BLaER1 (cell line): Measurements from ENCODE around the gene TPTE2.

ENCODE experiments used
- H3K27ac ChIP-seq: shearing (Covaris generic); formaldehyde crosslinking; 2 replicates; pipeline ENCODE4 v1.8.1; 2022
- H3K27me3 ChIP-seq: shearing (Covaris generic); formaldehyde crosslinking; 2 replicates; pipeline ENCODE4 v1.8.1; 2022
- H3K36me3 ChIP-seq: shearing (Covaris generic); formaldehyde crosslinking; 2 replicates; pipeline ENCODE4 v1.8.1; 2022
- H3K4me1 ChIP-seq: shearing (Covaris generic); formaldehyde crosslinking; 2 replicates; pipeline ENCODE4 v1.8.1; 2022
- H3K4me2 ChIP-seq: shearing (Covaris generic); formaldehyde crosslinking; 2 replicates; pipeline ENCODE4 v1.8.1; 2022
- H3K4me3 ChIP-seq: shearing (Covaris generic); formaldehyde crosslinking; 2 replicates; pipeline ENCODE4 v1.8.1; 2022
- H3K9ac ChIP-seq: shearing (Covaris generic); formaldehyde crosslinking; 2 replicates; pipeline ENCODE4 v1.8.1; 2022
- H3K9me3 ChIP-seq: shearing (Covaris generic); formaldehyde crosslinking; 2 replicates; pipeline ENCODE4 v1.8.1; 2022
- H4K20me1 ChIP-seq: shearing (Covaris generic); formaldehyde crosslinking; 2 replicates; pipeline ENCODE4 v1.8.1; 2022
- Cebpa-rat ChIP-seq: shearing (Covaris generic); IDR thresholded peaks from 2 replicates; pipeline ENCODE4 v1.8.1; 2022

The TPTE2 gene

DNA sequence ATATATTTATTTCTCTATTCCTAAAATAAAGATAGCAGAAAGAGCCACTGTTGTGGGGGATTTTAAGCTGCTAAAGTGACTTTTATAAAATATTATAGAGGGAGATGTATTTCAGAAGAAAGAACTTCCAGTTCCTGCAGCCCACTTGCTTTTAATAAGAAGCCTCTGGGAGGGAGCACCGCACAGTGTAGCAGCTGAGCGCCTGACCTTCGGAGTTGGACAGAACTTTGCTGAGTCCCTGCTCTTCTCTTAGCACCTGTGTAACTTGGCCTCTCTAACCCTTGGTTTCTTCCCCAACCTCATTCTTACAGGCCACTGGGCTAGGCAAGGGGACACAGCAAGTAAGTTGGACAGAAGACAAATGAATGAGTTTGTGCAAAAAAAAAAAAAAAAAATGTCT, 34.8 kb upstream of the TPTE2 start:
- H3K36me3 ChIP-seq: no peaks in the 10 kb centered on the region
- H3K27me3 ChIP-seq: no peaks in the 10 kb centered on the region
- no peak overlapping the region for H3K9ac ChIP-seq
- H3K4me1 ChIP-seq: peaks cover 13% of the 10 kb centered on the region; the same call in 1 of the 2 replicates
- no peak overlapping the region for H3K4me2 ChIP-seq
- no peak for TF ChIP-seq Cebpa-rat
- no peaks in the 10 kb centered on the region for H4K20me1 ChIP-seq
- no peak overlapping the region for H3K27ac ChIP-seq
- no peak overlapping the region for H3K4me3 ChIP-seq
- no peaks in the 10 kb centered on the region for H3K9me3 ChIP-seq

GRCh38 chr13:19592657-19593180, 31.4 kb upstream of the TPTE2 start:
- H3K27me3 ChIP-seq: no peaks in the 10 kb centered on the region
- H3K4me1 ChIP-seq: peaks cover 13% of the 10 kb centered on the region; the same call in 1 of the 2 replicates
- no peak overlapping the region for H3K27ac ChIP-seq
- no peaks in the 10 kb centered on the region for H3K9me3 ChIP-seq
- no peak for TF ChIP-seq Cebpa-rat
- H3K9ac ChIP-seq: no peak overlapping the region
- H3K4me3 ChIP-seq: no peak overlapping the region
- H4K20me1 ChIP-seq: no peaks in the 10 kb centered on the region
- H3K4me2 ChIP-seq: no peak overlapping the region
- H3K36me3 ChIP-seq: no peaks in the 10 kb centered on the region

DNA sequence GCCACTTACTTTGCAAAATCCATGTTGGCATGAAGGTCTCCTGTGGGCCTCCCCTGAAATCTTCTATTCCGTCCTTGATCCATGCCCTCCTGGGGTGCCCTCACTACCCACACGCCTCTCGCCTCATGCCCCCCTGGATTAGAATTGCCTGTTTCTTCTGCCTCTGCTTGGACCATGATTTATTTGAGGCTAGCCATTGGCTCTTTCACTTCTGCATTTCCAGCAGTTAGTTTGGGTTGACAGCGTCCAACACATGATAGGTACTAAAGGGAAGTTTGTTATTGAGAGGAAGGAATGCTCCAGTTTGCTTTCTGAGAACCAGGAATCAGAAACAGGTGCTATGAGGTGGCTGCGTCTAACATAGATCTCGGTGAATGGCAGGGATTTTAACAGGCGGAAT, 30.5 kb upstream of the TPTE2 start:
- Histone ChIP-seq H3K27me3 (no peaks in the 10 kb centered on the region), H3K36me3 (no peaks in the 10 kb centered on the region), H4K20me1 (no peaks in the 10 kb centered on the region)

DNA sequence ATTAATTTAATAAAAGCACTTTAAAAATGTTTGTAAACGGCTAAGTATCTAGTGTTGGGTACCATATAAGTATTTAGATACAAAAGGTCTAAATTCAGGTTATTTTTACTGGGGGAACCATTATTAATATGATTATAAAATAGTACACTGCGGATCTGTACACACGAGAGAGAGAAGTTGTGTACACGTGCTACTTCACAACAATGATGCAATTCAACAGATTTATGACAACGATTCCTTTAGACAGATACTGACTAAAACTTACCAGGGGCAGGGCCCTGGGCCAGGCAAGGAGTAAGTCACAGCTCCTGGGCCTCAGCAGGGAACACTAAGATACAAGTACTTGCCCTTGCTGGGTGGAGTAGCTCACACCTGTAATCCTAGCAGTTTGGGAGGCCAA, 29.1 kb upstream of the TPTE2 start:
- TF ChIP-seq Cebpa-rat: no peak
- Histone ChIP-seq H3K27ac (no peak overlapping the region), H3K9ac (no peak overlapping the region), H3K4me1 (peaks cover 25% of the 10 kb centered on the region), H3K27me3 (no peaks in the 10 kb centered on the region), H3K4me3 (no peak overlapping the region), H3K36me3 (no peaks in the 10 kb centered on the region), H4K20me1 (no peaks in the 10 kb centered on the region), H3K4me2 (no peak overlapping the region), H3K9me3 (no peaks in the 10 kb centered on the region)

More for the DNA sequence above, 30.5 kb upstream of the TPTE2 start:
- Histone ChIP-seq H3K27ac (no peak overlapping the region), H3K9ac (no peak overlapping the region), H3K4me1 (peaks cover 19% of the 10 kb centered on the region), H3K4me3 (no peak overlapping the region), H3K4me2 (no peak overlapping the region; the same call in 1 of the 2 replicates), H3K9me3 (no peaks in the 10 kb centered on the region)
- no peak for TF ChIP-seq Cebpa-rat

DNA sequence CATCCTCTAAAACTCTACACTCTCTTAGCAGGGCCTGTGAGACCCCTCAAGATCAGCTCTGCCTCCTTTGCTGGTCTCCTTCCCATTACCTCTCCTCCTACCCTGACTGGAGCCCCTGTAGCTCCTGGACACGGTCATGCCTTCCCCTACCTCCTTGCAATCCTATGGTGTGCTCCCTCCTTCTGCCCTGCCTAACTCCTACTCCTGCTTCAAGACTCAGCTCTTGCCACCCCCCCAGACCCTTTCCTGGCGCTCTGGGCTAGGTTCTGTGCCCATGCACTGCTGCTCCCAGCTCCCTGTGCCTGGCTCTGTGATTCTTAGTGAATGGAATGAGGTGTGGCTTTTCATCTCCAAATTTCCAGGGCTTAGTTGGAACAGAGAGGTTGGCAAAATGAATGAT, 28.0 kb upstream of the TPTE2 start:
- Histone ChIP-seq H4K20me1 (no peaks in the 10 kb centered on the region), H3K4me2 (no peak overlapping the region), H3K9ac (no peak overlapping the region), H3K27me3 (no peaks in the 10 kb centered on the region), H3K9me3 (no peaks in the 10 kb centered on the region), H3K27ac (no peak overlapping the region), H3K36me3 (no peaks in the 10 kb centered on the region), H3K4me1 (peaks cover 25% of the 10 kb centered on the region), H3K4me3 (no peak overlapping the region)
- TF ChIP-seq Cebpa-rat: no peak

DNA sequence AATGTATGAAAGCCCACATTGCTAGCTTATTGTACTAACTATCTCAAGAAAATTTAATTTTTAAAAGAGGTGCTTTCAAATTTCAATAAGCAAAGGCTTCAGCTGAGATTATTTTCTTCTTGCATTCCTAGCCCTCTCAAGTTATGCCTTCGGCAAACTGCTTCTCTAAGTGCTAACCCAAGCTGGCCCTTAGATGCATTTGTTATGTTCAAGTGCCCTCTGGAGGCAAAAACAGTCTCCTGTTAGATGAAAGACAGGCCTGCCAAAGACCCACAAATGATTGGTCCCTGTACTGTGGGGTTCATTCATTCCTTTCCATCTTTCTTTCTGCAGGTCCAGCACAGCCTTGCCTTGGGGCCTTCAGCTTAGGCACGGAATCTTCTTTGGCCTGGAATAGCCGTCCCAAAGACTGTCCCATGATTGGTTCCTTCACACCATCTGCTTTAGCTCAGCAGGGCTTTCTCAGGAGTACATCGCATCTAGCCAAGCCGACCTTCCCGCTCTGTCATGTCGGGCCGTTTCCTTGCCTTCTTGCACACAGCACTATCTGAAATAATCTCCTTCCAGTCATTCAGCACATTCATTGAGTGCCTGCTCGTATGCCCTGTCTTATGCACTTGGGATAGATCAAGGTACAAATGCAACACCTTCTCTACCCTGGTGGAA, 26.4 kb upstream of the TPTE2 start:
- H3K4me1 ChIP-seq: peaks cover 19% of the 10 kb centered on the region
- no peak for TF ChIP-seq Cebpa-rat
- H3K4me3 ChIP-seq: peak overlapping the region; percentile 62

DNA sequence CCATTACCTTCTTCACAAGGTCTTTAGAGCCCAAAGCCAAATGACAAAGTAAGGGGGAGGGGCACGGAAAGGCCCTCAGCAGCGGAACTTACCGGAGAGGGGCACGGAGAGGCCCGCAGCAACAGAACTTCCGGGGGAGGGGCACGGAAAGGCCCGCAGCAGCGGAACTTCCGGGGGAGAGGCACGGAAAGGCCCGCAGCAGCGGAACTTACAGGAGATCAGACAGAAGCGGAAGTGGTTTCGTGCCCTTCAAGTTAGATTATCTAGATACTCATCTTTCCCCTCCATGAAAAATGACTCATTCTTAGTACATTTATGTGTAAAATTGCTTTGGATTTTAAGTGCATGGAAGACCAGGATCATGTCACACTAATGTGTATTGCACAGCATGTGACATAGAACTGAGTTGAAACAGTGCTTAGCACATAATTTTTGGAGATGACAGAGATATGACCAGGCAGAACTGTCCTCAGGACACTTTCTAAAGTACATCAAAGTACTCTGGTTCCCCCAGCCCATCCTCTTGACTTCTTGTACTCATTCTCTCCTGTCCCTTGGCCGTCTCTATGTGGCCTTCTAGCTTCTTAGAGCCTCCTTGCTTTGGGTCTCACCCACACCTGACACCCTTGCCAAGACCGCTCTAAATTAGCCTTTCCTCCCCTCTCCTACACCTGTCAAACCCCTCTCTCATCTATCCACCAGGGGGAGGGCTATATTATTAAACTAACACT, 25.7 kb upstream of the TPTE2 start:
- peak overlapping the region; percentile 47 for H3K27ac ChIP-seq
- H3K9ac ChIP-seq: no peak overlapping the region
- no peaks in the 10 kb centered on the region for H4K20me1 ChIP-seq
- H3K36me3 ChIP-seq: no peaks in the 10 kb centered on the region
- H3K27me3 ChIP-seq: no peaks in the 10 kb centered on the region
- no peaks in the 10 kb centered on the region for H3K9me3 ChIP-seq
- no peak for TF ChIP-seq Cebpa-rat
- peak overlapping the region; percentile 70 for H3K4me2 ChIP-seq
- peak overlapping the region; percentile 62 for H3K4me3 ChIP-seq
- peaks cover 16% of the 10 kb centered on the region for H3K4me1 ChIP-seq

More for the DNA sequence above, 26.4 kb upstream of the TPTE2 start:
- H4K20me1 ChIP-seq: no peaks in the 10 kb centered on the region
- no peaks in the 10 kb centered on the region for H3K9me3 ChIP-seq
- no peak overlapping the region for H3K9ac ChIP-seq
- no peaks in the 10 kb centered on the region for H3K36me3 ChIP-seq
- H3K27me3 ChIP-seq: no peaks in the 10 kb centered on the region
- H3K4me2 ChIP-seq: peak overlapping the region; percentile 70
- no peak overlapping the region for H3K27ac ChIP-seq

- Histone ChIP-seq H3K4me1 (peaks cover 4% of the 10 kb centered on the region), H3K4me2 (no peak overlapping the region), H3K9me3 (no peaks in the 10 kb centered on the region), H3K4me3 (no peak overlapping the region), H3K36me3 (no peaks in the 10 kb centered on the region), H3K9ac (no peak overlapping the region), H4K20me1 (no peaks in the 10 kb centered on the region), H3K27me3 (no peaks in the 10 kb centered on the region), H3K27ac (no peak overlapping the region)
- TF ChIP-seq Cebpa-rat: no peak
Measured at GRCh38 chr13:19581675-19582074, 20.3 kb upstream of the TPTE2 start.

DNA sequence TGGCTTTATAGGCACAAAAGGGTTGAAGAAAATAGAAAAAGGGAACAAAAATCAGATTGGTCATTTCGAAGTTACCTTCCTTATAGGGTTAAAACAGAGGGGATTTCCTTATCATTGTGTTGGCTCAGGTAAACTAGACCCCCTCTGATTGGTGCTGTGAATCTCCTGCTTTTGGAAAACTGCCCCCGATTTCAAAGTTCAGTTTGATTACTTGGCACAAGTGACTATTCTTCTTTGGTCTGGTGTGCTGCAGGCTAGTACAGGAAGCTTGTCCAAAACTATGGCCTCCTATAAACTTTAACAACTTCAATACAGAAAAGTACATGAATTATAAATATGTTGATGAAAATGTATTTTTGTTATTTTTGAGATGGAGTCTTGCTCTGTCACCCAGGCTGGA, 13.9 kb upstream of the TPTE2 start:
- H3K4me2 ChIP-seq: no peak overlapping the region
- H3K27me3 ChIP-seq: no peaks in the 10 kb centered on the region
- H3K27ac ChIP-seq: no peak overlapping the region
- H3K36me3 ChIP-seq: no peaks in the 10 kb centered on the region
- no peak overlapping the region for H3K4me3 ChIP-seq
- H3K4me1 ChIP-seq: no peaks in the 10 kb centered on the region
- H4K20me1 ChIP-seq: no peaks in the 10 kb centered on the region
- no peak overlapping the region for H3K9ac ChIP-seq
- H3K9me3 ChIP-seq: no peaks in the 10 kb centered on the region
- no peak for TF ChIP-seq Cebpa-rat

DNA sequence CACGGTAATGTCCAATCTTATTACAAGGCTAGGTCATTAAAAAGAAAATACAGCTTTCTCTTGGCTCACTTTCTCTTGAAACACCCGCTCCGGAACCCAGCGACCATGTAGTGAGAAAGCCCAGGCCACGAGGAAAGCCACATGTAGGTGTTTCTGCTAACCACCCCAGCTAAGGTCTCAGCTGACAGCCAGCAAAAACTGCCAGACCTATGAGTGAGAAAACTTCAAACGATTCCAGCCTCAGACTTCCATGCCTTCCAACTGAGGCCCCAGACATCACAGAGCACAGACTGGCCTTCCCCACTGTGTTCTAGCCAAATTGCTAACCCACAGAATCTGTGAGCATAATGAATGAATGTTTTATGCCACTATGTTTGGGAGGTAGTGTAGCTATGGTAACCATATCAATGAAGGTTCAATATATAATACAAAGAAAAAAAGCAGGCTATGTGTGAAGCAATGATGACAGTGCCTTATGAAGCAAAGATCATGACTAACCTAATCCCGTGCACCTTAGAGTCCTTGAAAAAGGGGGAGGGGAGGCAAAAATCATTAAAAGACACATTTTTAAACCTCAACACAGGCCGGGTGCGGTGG, 11.9 kb upstream of the TPTE2 start:
- Histone ChIP-seq H3K27ac (no peak overlapping the region), H3K4me1 (no peaks in the 10 kb centered on the region), H3K4me3 (no peak overlapping the region), H4K20me1 (no peaks in the 10 kb centered on the region), H3K36me3 (no peaks in the 10 kb centered on the region), H3K27me3 (no peaks in the 10 kb centered on the region), H3K9me3 (no peaks in the 10 kb centered on the region), H3K9ac (no peak overlapping the region), H3K4me2 (no peak overlapping the region)
- TF ChIP-seq Cebpa-rat: no peak
